H1 (cell line): Measurements from ENCODE around the gene SOX15. TPM values are rescaled to one million over a fixed set of nuclear protein-coding genes. Genes with fewer than 3 reads are reported as not detected.

Source experiments
- CTCF ChIA-PET: fragments of 300-600 bp; sonication (Branson Sonifier 250); formaldehyde crosslinking; loops from one replicate; lab custom pipeline; 2021; ENCODE audit not compliant: partially characterized antibody; lab: Charles Lee
- POLR2A ChIA-PET: fragments of 300-600 bp; sonication (Branson Sonifier 250); formaldehyde crosslinking; loops from one replicate; lab custom pipeline; 2021; ENCODE audit warnings: inconsistent platforms; ENCODE audit not compliant: partially characterized antibody; lab: Charles Lee
- DNase-seq, 2 experiments: peaks; one replicate each; pipeline versions ENCODE4 v3.0.0 to v3.0.0-alpha.2; 2010 to 2022; ENCODE audit warnings: low spot score in 2 of 2, low read depth in 1 of 2, mixed read lengths in 1 of 2
- FAIRE-seq: peaks from 2 replicates; lab custom pipeline; 2011; peaks lifted over from hg19 to GRCh38; lab: Jason Lieb, UNC
- H2AFZ ChIP-seq: 2 replicates; pipeline ENCODE4 v1.8.1; 2012; ENCODE audit warnings: low read length, inconsistent platforms
- H2AK5ac ChIP-seq: 2 replicates; pipeline ENCODE4 v1.6.1; 2013; ENCODE audit warnings: low read depth, low read length
- H2BK120ac ChIP-seq: replicated peaks from 2 replicates; pipeline ENCODE3; 2013; ENCODE audit warnings: low read depth, low read length, inconsistent platforms
- H2BK12ac ChIP-seq: 2 replicates; pipeline ENCODE4 v1.6.1; 2013; ENCODE audit warnings: low read depth, low read length
- H2BK15ac ChIP-seq: 2 replicates; pipeline ENCODE4 v1.6.1; 2013; ENCODE audit warnings: low read length
- H2BK20ac ChIP-seq: 2 replicates; pipeline ENCODE4 v1.6.1; 2013; ENCODE audit warnings: low read length
- H2BK5ac ChIP-seq: 2 replicates; pipeline ENCODE4 v1.6.1; 2013; ENCODE audit warnings: low read depth, low read length
- H3K14ac ChIP-seq: 2 replicates; pipeline ENCODE4 v1.6.1; 2013; ENCODE audit warnings: inconsistent platforms; ENCODE audit not compliant: insufficient read length
- H3K18ac ChIP-seq: 2 replicates; pipeline ENCODE4 v1.6.1; 2013; ENCODE audit warnings: low read length; ENCODE audit errors: extremely low read depth
- H3K23ac ChIP-seq: 2 replicates; pipeline ENCODE4 v1.6.1; 2013; ENCODE audit warnings: inconsistent platforms; ENCODE audit not compliant: insufficient read length
- H3K23me2 ChIP-seq: 2 replicates; pipeline ENCODE4 v1.6.1; 2013; ENCODE audit warnings: low read depth, low read length
- H3K27ac ChIP-seq: 2 replicates; pipeline ENCODE4 v1.6.1; 2011; ENCODE audit warnings: low read depth, low read length, inconsistent platforms
- H3K27me3 ChIP-seq, 4 experiments: replicated peaks in 1 of 4; 1 replicate in 1 of 4; 2 replicates in 3 of 4; pipeline versions ENCODE4 v1.6.1 to v1.8.1; 2011 to 2013; ENCODE audit warnings: low read length in 3 of 4, mild to moderate bottlenecking in 3 of 4, inconsistent platforms in 2 of 4, mixed read lengths in 2 of 4, moderate library complexity in 1 of 4; ENCODE audit not compliant: control insufficient read depth in 3 of 4, insufficient read depth in 3 of 4; ENCODE audit errors: extremely low read depth in 1 of 4
- H3K36me3 ChIP-seq, 4 experiments: 2 replicates each; pipeline versions ENCODE4 v1.6.1 to v1.8.1; 2011 to 2013; ENCODE audit warnings: mild to moderate bottlenecking in 4 of 4, low read length in 3 of 4, moderate library complexity in 2 of 4, control low read depth in 1 of 4, inconsistent platforms in 1 of 4; ENCODE audit not compliant: insufficient read depth in 4 of 4, control insufficient read depth in 2 of 4
- H3K4ac ChIP-seq: replicated peaks from 2 replicates; pipeline ENCODE3; 2013; ENCODE audit warnings: low read length, low read depth, mixed read lengths, inconsistent platforms; ENCODE audit not compliant: insufficient read length
- H3K4me1 ChIP-seq, 4 experiments: replicated peaks in 1 of 4; 1 replicate in 1 of 4; 2 replicates in 3 of 4; pipeline versions ENCODE4 v1.6.1 to v1.8.1; 2011 to 2013; ENCODE audit warnings: low read length in 3 of 4, inconsistent platforms in 2 of 4, mixed read lengths in 1 of 4; ENCODE audit not compliant: insufficient read depth in 4 of 4, control insufficient read depth in 3 of 4
- H3K4me2 ChIP-seq, 2 experiments: 2 replicates each; pipeline versions ENCODE4 v1.6.1 to v1.8.1; 2011 to 2013; ENCODE audit warnings: low read depth in 2 of 2, low read length in 2 of 2, control low read depth in 1 of 2, inconsistent platforms in 1 of 2, mild to moderate bottlenecking in 1 of 2; ENCODE audit not compliant: insufficient read depth in 1 of 2
- H3K4me3 ChIP-seq, 4 experiments: fragments of 200-600, 300-600 bp in 1 of 4; sonication (generic), shearing (Covaris generic), sonication (Bioruptor Twin) in 1 of 4; 2 replicates each; pipeline versions ENCODE4 v1.5.1 to v1.8.1; 2011 to 2016; ENCODE audit warnings: low read length in 4 of 4, low read depth in 3 of 4, control low read depth in 2 of 4, inconsistent platforms in 2 of 4, mild to moderate bottlenecking in 2 of 4, mixed read lengths in 1 of 4, moderate library complexity in 1 of 4; ENCODE audit not compliant: insufficient read depth in 2 of 4; ENCODE audit errors: extremely low read depth in 1 of 4
- H3K56ac ChIP-seq: replicated peaks from 2 replicates; pipeline ENCODE3; 2013; ENCODE audit warnings: low read depth, mild to moderate bottlenecking, mixed read lengths, low read length, inconsistent platforms; ENCODE audit not compliant: insufficient read length
- H3K79me1 ChIP-seq: 2 replicates; pipeline ENCODE4 v1.6.1; 2013; ENCODE audit warnings: low read depth, low read length, control low read depth
- H3K79me2 ChIP-seq, 2 experiments: 2 replicates each; pipeline versions ENCODE4 v1.6.1 to v1.8.1; 2012 to 2013; ENCODE audit warnings: low read length in 2 of 2, mild to moderate bottlenecking in 2 of 2, inconsistent platforms in 1 of 2; ENCODE audit not compliant: insufficient read depth in 2 of 2, control insufficient read depth in 1 of 2
- H3K9ac ChIP-seq, 4 experiments: replicated peaks in 1 of 4; 1 replicate in 1 of 4; 2 replicates in 3 of 4; pipeline versions ENCODE4 v1.6.1 to v1.8.1; 2011 to 2013; ENCODE audit warnings: low read depth in 3 of 4, low read length in 3 of 4, control low read depth in 2 of 4, mild to moderate bottlenecking in 2 of 4, moderate library complexity in 2 of 4, inconsistent platforms in 1 of 4; ENCODE audit errors: extremely low read depth in 1 of 4
- H3K9me3 ChIP-seq, 2 experiments: 2 replicates each; pipeline versions ENCODE4 v1.6.1 to v1.8.1; 2012 to 2013; ENCODE audit warnings: mild to moderate bottlenecking in 2 of 2, moderate library complexity in 2 of 2, control low read depth in 1 of 2, inconsistent platforms in 1 of 2, low read depth in 1 of 2, low read length in 1 of 2, mixed read lengths in 1 of 2; ENCODE audit not compliant: insufficient read depth in 2 of 2
- H4K20me1 ChIP-seq, 2 experiments: replicated peaks in 1 of 2; 2 replicates each; pipeline versions ENCODE3 to v1.8.1; 2011 to 2013; ENCODE audit warnings: inconsistent platforms in 2 of 2, low read length in 2 of 2, mild to moderate bottlenecking in 1 of 2; ENCODE audit not compliant: insufficient read depth in 2 of 2, control insufficient read depth in 1 of 2
- H4K5ac ChIP-seq: 2 replicates; pipeline ENCODE4 v1.6.1; 2013; ENCODE audit warnings: low read length, low read depth, mixed read lengths, inconsistent platforms; ENCODE audit not compliant: insufficient read length
- H4K8ac ChIP-seq: 2 replicates; pipeline ENCODE4 v1.8.0; 2013; ENCODE audit warnings: mild to moderate bottlenecking, moderate library complexity, low read length, inconsistent platforms; ENCODE audit not compliant: insufficient read depth; ENCODE audit errors: extremely low read depth
- H4K91ac ChIP-seq: replicated peaks from 2 replicates; pipeline ENCODE3; 2013; ENCODE audit warnings: low read length, mixed read lengths, inconsistent platforms; ENCODE audit not compliant: insufficient read length
- WGBS, 2 experiments: shearing (Covaris generic) in 1 of 2; methylation state at CpG; one replicate each; pipeline versions ENCODE4 v1.1.6 to v1.1.7; 2013 to 2015; ENCODE audit warnings: low lambda C conversion rate in 2 of 2, mixed read lengths in 2 of 2, inconsistent platforms in 1 of 2, low coverage in 1 of 2, missing lambda C conversion rate in 1 of 2; ENCODE audit not compliant: insufficient replicate concordance in 2 of 2, insufficient coverage in 1 of 2, insufficient read length in 1 of 2; ENCODE audit errors: extremely low coverage in 1 of 2, missing lambda C conversion rate in 1 of 2; 5-methylcytosine and 5-hydroxymethylcytosine counted together
- polyA plus RNA-seq, 7 experiments: library from polyadenylated mRNA; depleted of rRNA in 3 of 7; stranded (reverse) in 5 of 7; unstranded in 2 of 7; fragments of >200 nt in 5 of 7; fragments of 200-250 nt in 2 of 7; gene quantifications; 1 replicate in 5 of 7; 2 replicates in 1 of 7; 4 replicates in 1 of 7; pipeline versions ENCODE4 v1.2.1 to v1.2.3, GENCODE V29; 2011 to 2013; ENCODE audit warnings: missing spikeins in 2 of 7, mixed read lengths in 2 of 7
- total RNA-seq: library from RNA; stranded (reverse); fragmentation: NEBNext Ultra II Directional; extraction: Animal tissue kit (Norgen Biotek cat#: 25700); gene quantifications from 2 replicates; pipeline ENCODE4 v1.2.1, GENCODE V29; 2021

The SOX15 gene
- total and polyA plus RNA-seq, 2 of the 8 experiments (the other 6 are each of a cell fraction or from before 2014, with no cell fraction given) = 14.3 to 26.8 TPM

DNA sequence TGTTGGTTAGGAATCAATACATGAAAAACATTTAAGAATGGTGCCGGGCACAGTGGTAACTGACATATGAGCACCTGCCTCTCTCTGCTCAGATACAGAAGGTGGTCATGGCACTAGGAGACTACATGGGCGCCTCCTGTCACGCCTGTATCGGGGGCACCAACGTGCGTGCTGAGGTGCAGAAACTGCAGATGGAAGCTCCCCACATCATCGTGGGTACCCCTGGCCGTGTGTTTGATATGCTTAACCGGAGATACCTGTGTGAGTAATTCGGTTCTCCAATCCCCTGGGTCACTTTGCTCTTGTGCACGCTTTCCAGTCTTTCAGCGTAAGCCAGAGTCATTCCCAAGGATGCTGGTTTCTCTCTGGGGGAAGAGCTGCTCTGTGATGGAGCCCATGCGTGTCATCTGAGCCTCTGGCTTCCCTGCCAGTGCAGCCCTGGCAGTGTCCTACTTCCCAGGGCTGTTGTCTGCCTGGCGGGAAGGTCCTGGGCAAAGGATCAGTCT is 13.4 kb downstream of the SOX15 start:
- Histone ChIP-seq H2BK20ac (no peak overlapping the region), H3K23me2 (peaks cover 6% of the 10 kb centered on the region), H2AK5ac (no peak overlapping the region), H4K8ac (peak overlapping the region; percentile 31), H3K23ac (no peak overlapping the region), H3K79me1 (peaks cover 7% of the 10 kb centered on the region; the same call in 1 of the 2 replicates), H3K4ac (no peak overlapping the region), H3K27me3 (no peaks in the 10 kb centered on the region), H2BK12ac (no peak overlapping the region), H2BK15ac (no peak overlapping the region), H3K36me3 (peaks cover 41 to 58% (median 48%) of the 10 kb centered on the region in 4 experiments), H4K5ac (no peak overlapping the region), H3K4me2 (no peak overlapping the region), H2BK5ac (no peak overlapping the region), H4K91ac (no peak overlapping the region), H3K14ac (no peak overlapping the region), H3K4me1 (peaks cover 4 to 12% (median 7%) of the 10 kb centered on the region in 4 experiments; a peak in 6 of 7 replicates), H2AFZ (no peak overlapping the region), H3K9ac (no peak overlapping the region), H3K9me3 (no peaks in the 10 kb centered on the region), H3K56ac (no peak overlapping the region), H3K27ac (no peak overlapping the region), H3K79me2 (peaks cover 23 to 39% of the 10 kb centered on the region in 2 experiments), H3K4me3 (no peak overlapping the region; a peak in 1 of 8 replicates), H4K20me1 (peaks cover 27 to 32% of the 10 kb centered on the region in 2 experiments), H2BK120ac (no peak overlapping the region), H3K18ac (no peak overlapping the region)
- FAIRE-seq (no peak), DNase-seq (no peak)
- CTCF ChIA-PET = interaction anchor here (0.6 to 3.6 kb wide), 3 partner anchors 13 to 25 kb away, joined by 3 to 24 read pairs (median 3); partner anchors contain the start of genes SENP3 and SOX15
- WGBS, 2 experiments = 96% methylated on average over 14 of the region's 14 CpGs; no CpG with 5 or more reads in 1 of the 2 experiments
- POLR2A ChIA-PET = interaction anchor here (0.7 to 37.5 kb wide), 20 partner anchors 6 to 271 kb away, joined by 3 to 1144 read pairs (median 4); partner anchors contain the start of genes CD68, MPDU1, NEURL4 and POLR2A
